SK-N-SH (cell line): ENCODE measurements around the gene CX3CL1. TPM values are rescaled to one million over a fixed set of nuclear protein-coding genes. Genes with fewer than 3 reads are reported as not detected.

Experiments
- CTCF ChIA-PET: fragments of 300-600, 350-600 bp; formaldehyde crosslinking; extraction: SDS; loops from one replicate; lab custom pipeline; 2021; lab: Yijun Ruan, JAX
- POLR2A ChIA-PET: fragments of 350-600 bp; sonication (Branson Sonifier 250); formaldehyde crosslinking; extraction: SDS; loops from one replicate; lab custom pipeline; 2020; ENCODE audit warnings: antibody characterized with exemption, inconsistent platforms; lab: Yijun Ruan, JAX
- DNase-seq: peaks from one replicate; pipeline ENCODE4 v3.0.0; 2012
- H2AFZ ChIP-seq: fragments of 200-600 bp; sonication (generic); 2 replicates; pipeline ENCODE4 v1.8.1; 2016; ENCODE audit warnings: antibody characterized with exemption, mild to moderate bottlenecking, low read depth
- H3F3A ChIP-seq: fragments of 200-600 bp; sonication (generic); replicated peaks from 2 replicates; pipeline ENCODE3; 2016; ENCODE audit warnings: antibody characterized with exemption, mild to moderate bottlenecking; ENCODE audit not compliant: insufficient read depth
- H3K27ac ChIP-seq, 2 experiments: fragments of 200-500 bp in 1 of 2; fragments of 200-600 bp in 1 of 2; sonication (Bioruptor generic) in 1 of 2; sonication (generic), shearing (Covaris generic) in 1 of 2; 2 replicates each; pipeline versions ENCODE4 v1.5.1 to v1.6.1; 2014 to 2016; ENCODE audit warnings: low read depth in 2 of 2, inconsistent platforms in 1 of 2, low read length in 1 of 2, mild to moderate bottlenecking in 1 of 2, mixed read lengths in 1 of 2
- H3K27me3 ChIP-seq: fragments of 200-600 bp; sonication (generic), shearing (Covaris generic); 2 replicates; pipeline ENCODE4 v1.6.1; 2016; ENCODE audit warnings: mixed run types; ENCODE audit not compliant: insufficient read depth
- H3K36me3 ChIP-seq, 2 experiments: fragments of 200-500 bp in 1 of 2; fragments of 200-600 bp in 1 of 2; sonication (Bioruptor generic) in 1 of 2; sonication (generic) in 1 of 2; replicated peaks in 1 of 2; 2 replicates each; pipeline versions ENCODE3 to v1.5.1; 2014 to 2016; ENCODE audit warnings: low read length in 1 of 2, mild to moderate bottlenecking in 1 of 2; ENCODE audit not compliant: insufficient read depth in 2 of 2, control insufficient read depth in 1 of 2
- H3K4me1 ChIP-seq, 2 experiments: fragments of 200-500 bp in 1 of 2; fragments of 200-600 bp in 1 of 2; sonication (Bioruptor generic) in 1 of 2; sonication (generic), shearing (Covaris generic) in 1 of 2; 2 replicates each; pipeline versions ENCODE4 v1.5.1 to v1.6.1; 2014 to 2016; ENCODE audit warnings: low read depth in 1 of 2, low read length in 1 of 2, mixed run types in 1 of 2; ENCODE audit not compliant: insufficient read depth in 2 of 2, control insufficient read depth in 1 of 2
- H3K4me2 ChIP-seq: fragments of 200-600 bp; sonication (generic), shearing (Covaris generic); 2 replicates; pipeline ENCODE4 v1.6.1; 2017; ENCODE audit warnings: mixed run types
- H3K4me3 ChIP-seq, 2 experiments: fragments of 200-500 bp in 1 of 2; fragments of 200-600 bp in 1 of 2; sonication (Bioruptor generic) in 1 of 2; sonication (generic), shearing (Covaris generic) in 1 of 2; 2 replicates each; pipeline versions ENCODE4 v1.5.1 to v1.8.1; 2014 to 2016; ENCODE audit warnings: low read depth in 2 of 2, inconsistent platforms in 1 of 2, low read length in 1 of 2, mild to moderate bottlenecking in 1 of 2, mixed read lengths in 1 of 2, moderate library complexity in 1 of 2
- H3K79me2 ChIP-seq: fragments of 200-600 bp; sonication (generic); 2 replicates; pipeline ENCODE4 v1.8.1; 2017; ENCODE audit warnings: mild to moderate bottlenecking; ENCODE audit not compliant: insufficient read depth
- H3K9ac ChIP-seq: fragments of 200-600 bp; sonication (generic); 2 replicates; pipeline ENCODE4 v1.6.1; 2017; ENCODE audit warnings: mixed run types
- H3K9me2 ChIP-seq: fragments of 200-600 bp; sonication (generic); 2 replicates; pipeline ENCODE4 v1.6.1; 2017; ENCODE audit warnings: mixed run types
- H3K9me3 ChIP-seq: fragments of 200-600 bp; sonication (generic); 2 replicates; pipeline ENCODE4 v1.6.1; 2017; ENCODE audit warnings: mixed run types, mild to moderate bottlenecking, moderate library complexity
- H4K20me1 ChIP-seq: fragments of 200-600 bp; sonication (generic); 2 replicates; pipeline ENCODE4 v1.6.1; 2017; ENCODE audit warnings: mild to moderate bottlenecking, mixed run types; ENCODE audit not compliant: insufficient read depth
- CHD2 ChIP-seq: fragments of 150-350 bp; IDR thresholded peaks from 2 replicates; pipeline ENCODE4 v1.6.1; 2018; ENCODE audit warnings: low read length; ENCODE audit not compliant: partially characterized antibody
- ELF1 ChIP-seq: IDR thresholded peaks from 2 replicates; pipeline ENCODE4 v1.4.0; 2012
- FOXJ3 ChIP-seq: sonication (generic); formaldehyde crosslinking; IDR thresholded peaks from 2 replicates; pipeline ENCODE4 v1.5.1; 2020; ENCODE audit warnings: mild to moderate bottlenecking, missing genetic modification reagents
- GABPA ChIP-seq: IDR thresholded peaks from 2 replicates; pipeline ENCODE4 v1.4.0; 2012; ENCODE audit warnings: low read depth, mild to moderate bottlenecking
- GATA2 ChIP-seq: sonication (generic); formaldehyde crosslinking; IDR thresholded peaks from 2 replicates; pipeline ENCODE4 v1.5.0; 2020; ENCODE audit warnings: mild to moderate bottlenecking, missing genetic modification reagents
- IRF3 ChIP-seq: fragments of 150-350 bp; IDR thresholded peaks from 2 replicates; pipeline ENCODE4 v1.6.1; 2016; ENCODE audit warnings: mild to moderate bottlenecking, low read depth, low read length
- MEF2A ChIP-seq: IDR thresholded peaks from 2 replicates; pipeline ENCODE4 v1.4.0; 2012; ENCODE audit warnings: low read depth, borderline replicate concordance
- POLR2AphosphoS5 ChIP-seq: IDR thresholded peaks from 2 replicates; pipeline ENCODE4 v1.6.1; 2012; ENCODE audit warnings: low read depth, low read length
- RCOR1 ChIP-seq: fragments of 150-350 bp; IDR thresholded peaks from 2 replicates; pipeline ENCODE4 v1.6.1; 2017; ENCODE audit warnings: antibody characterized with exemption, low read length
- RXRA ChIP-seq: IDR thresholded peaks from 2 replicates; pipeline ENCODE4 v1.4.0; 2012; ENCODE audit warnings: low read depth, mild to moderate bottlenecking, borderline replicate concordance
- SMC3 ChIP-seq: IDR thresholded peaks from 2 replicates; pipeline ENCODE4 v1.6.1; 2012; ENCODE audit warnings: low read depth, low read length, improper control_type of control experiment
- TCF12 ChIP-seq: IDR thresholded peaks from 2 replicates; pipeline ENCODE4 v1.4.0; 2012
- TEAD4 ChIP-seq: IDR thresholded peaks from 2 replicates; pipeline ENCODE4 v1.4.0; 2012; ENCODE audit warnings: mild to moderate bottlenecking, borderline replicate concordance; ENCODE audit not compliant: insufficient read depth
- USF1 ChIP-seq: IDR thresholded peaks from 2 replicates; pipeline ENCODE4 v1.4.0; 2012; ENCODE audit warnings: low read depth, borderline replicate concordance
- USF2 ChIP-seq: fragments of 150-350 bp; IDR thresholded peaks from 2 replicates; pipeline ENCODE4 v1.6.1; 2017; ENCODE audit warnings: antibody characterized with exemption, low read length, low read depth, borderline replicate concordance
- ZBTB33 ChIP-seq: IDR thresholded peaks from 2 replicates; pipeline ENCODE4 v1.4.0; 2012; ENCODE audit warnings: low read depth, borderline replicate concordance
- WGBS: methylation state at CpG from one replicate; pipeline ENCODE4 v1.1.6; 2017; ENCODE audit warnings: low lambda C conversion rate; 5-methylcytosine and 5-hydroxymethylcytosine counted together
- polyA plus RNA-seq, 3 experiments: library from polyadenylated mRNA; depleted of rRNA; stranded (reverse); fragments of >200 nt; gene quantifications; 2 replicates each; pipeline ENCODE4 v1.2.3, GENCODE V29; 2012

CX3CL1 gene
- polyA plus RNA-seq, 1 of the 3 experiments (the other 2 are of a cell fraction) = 6.8 TPM

- TF ChIP-seq USF2 (no peak), MEF2A (no peak), ELF1 (no peak), TCF12 (no peak), IRF3 (no peak), USF1 (no peak), GABPA (peak; percentile 49; the same call in 1 of the 2 replicates), RXRA (no peak), CHD2 (no peak), TEAD4 (no peak), POLR2AphosphoS5 (no peak)
- TF ChIP-seq, all 33 proteins: peak for 4
Observed at GRCh38 chr16:57422026-57422944, 50.0 kb downstream of the CX3CL1 start (continued).

GRCh38 chr16:57423152-57423551, 50.9 kb downstream of the CX3CL1 start:
- Histone ChIP-seq H4K20me1 (no peaks in the 10 kb centered on the region), H3K79me2 (no peaks in the 10 kb centered on the region), H3F3A (peaks cover 3% of the 10 kb centered on the region), H3K9me2 (no peaks in the 10 kb centered on the region), H3K4me1 (peaks cover 0 to 12% of the 10 kb centered on the region in 2 experiments; a peak in 2 of 4 replicates), H3K9ac (no peak overlapping the region), H2AFZ (no peak overlapping the region), H3K27ac (no peak overlapping the region), H3K4me2 (no peak overlapping the region), H3K4me3 (no peak overlapping the region), H3K36me3 (peaks cover 7 to 9% of the 10 kb centered on the region in 2 experiments), H3K27me3 (no peaks in the 10 kb centered on the region), H3K9me3 (no peaks in the 10 kb centered on the region)
- WGBS = 90% methylated on average over 2 of the region's 2 CpGs
- ChIA-PET CTCF (interaction anchor here (0.6 to 17.3 kb wide), 14 partner anchors 9 to 339 kb away, joined by 3 to 544 read pairs (median 4); partner anchors contain the start of genes ARL2BP, CIAPIN1, COQ9 and CX3CL1), POLR2A (no interaction called here)
- no peak for DNase-seq
- TF ChIP-seq ZBTB33 = no peak
- TF ChIP-seq USF1 = no peak
- TF ChIP-seq TEAD4 = no peak
- TF ChIP-seq RCOR1 = no peak
- TF ChIP-seq POLR2AphosphoS5 = no peak
- no peak for TF ChIP-seq GATA2 (CRISPR knock-in tag)
- no peak for TF ChIP-seq USF2
- TF ChIP-seq FOXJ3 (CRISPR knock-in tag) = no peak
- TF ChIP-seq SMC3 = no peak
